Prostate gland (tissue), 2 donors: ENCODE results near the gene PDE6C.

Experiments
- CTCF ChIP-seq, 4 experiments: fragments of 200-600 bp in 2 of 4; fragments of 450-650 bp in 2 of 4; sonication (generic) in 2 of 4; IDR thresholded peaks; 1 replicate in 3 of 4; 2 replicates in 1 of 4; pipeline ENCODE4 v1.5.1; 2016 to 2019; ENCODE audit warnings: antibody characterized with exemption in 4 of 4, mild to moderate bottlenecking in 2 of 4, moderate library complexity in 2 of 4
- POLR2AphosphoS5 ChIP-seq: sonication (generic); formaldehyde crosslinking; IDR thresholded peaks from one replicate; pipeline ENCODE4 v1.6.1; 2017; ENCODE audit warnings: antibody characterized with exemption

- TF ChIP-seq CTCF (IDR thresholded peaks at IDR 0.05) (no peak), POLR2AphosphoS5 (no peak)
Measured at GRCh38 chr10:93566435-93567276, 45.7 kb upstream of the PDE6C start, which contains the start of gene FFAR4.
